ENCODE measurements around the gene PRKAR1A.

PRKAR1A gene

DNA sequence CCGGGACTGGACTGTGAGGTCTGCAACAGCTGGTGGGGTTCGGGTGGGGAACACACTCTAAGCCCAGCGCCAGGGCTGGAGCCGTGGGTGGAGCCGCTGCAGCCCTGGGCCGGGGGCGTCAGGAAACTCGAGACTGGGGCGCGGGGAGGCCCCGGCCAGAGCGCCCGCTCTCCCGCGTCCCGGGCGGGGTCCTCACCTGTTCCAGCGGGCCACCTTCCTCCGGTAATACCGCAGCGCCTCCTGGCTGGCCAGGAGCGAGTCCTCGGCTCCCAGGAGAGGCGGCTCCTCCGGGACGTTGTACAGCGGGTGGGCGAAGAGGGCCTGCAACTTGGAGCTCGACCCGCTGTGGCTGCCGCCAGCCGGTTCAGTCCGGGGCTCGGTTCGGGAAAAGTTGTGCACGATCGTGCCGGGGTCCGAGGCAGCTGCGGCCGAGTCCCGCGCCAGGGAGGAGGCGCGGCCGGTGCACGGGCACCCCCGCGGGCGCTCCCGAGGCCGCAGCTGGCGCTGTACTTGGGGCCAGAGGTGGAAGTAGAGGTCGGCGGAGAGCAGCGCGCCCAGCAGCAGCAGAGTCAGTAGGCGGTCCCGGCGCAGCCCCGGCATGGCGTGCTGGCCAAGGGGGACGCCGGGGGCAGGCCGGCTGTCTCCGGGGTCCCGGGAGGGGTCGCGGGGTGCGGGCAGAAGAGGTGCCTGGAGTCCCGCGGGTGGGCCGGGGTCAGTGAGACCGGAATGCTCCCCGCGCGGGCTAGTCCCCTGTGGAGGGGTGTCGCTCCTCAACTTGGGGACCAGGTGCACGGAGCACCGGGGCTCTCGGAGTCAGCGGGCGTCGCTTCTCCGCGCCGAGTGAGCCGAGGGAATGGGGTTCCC, 88.1 kb downstream of the PRKAR1A start:
- DNase-seq (ENCODE audit: low spot score): no peak

All from hematopoietic multipotent progenitor cell treated with erythropoietin and hydrocortisone succinate and interleukin-3 and kit ligand, for 17 days (in vitro differentiated cells).